ENCODE data around the gene USP5.

USP5 gene

GRCh38 chr12:6866163-6866919 is 14.4 kb downstream of the USP5 start:
- no peak for TF ChIP-seq CREB1 (IDR thresholded peaks at IDR 0.05; ENCODE audit: low read depth)
- peak; percentile 82 for TF ChIP-seq EGR1 (IDR thresholded peaks at IDR 0.05)

DNA sequence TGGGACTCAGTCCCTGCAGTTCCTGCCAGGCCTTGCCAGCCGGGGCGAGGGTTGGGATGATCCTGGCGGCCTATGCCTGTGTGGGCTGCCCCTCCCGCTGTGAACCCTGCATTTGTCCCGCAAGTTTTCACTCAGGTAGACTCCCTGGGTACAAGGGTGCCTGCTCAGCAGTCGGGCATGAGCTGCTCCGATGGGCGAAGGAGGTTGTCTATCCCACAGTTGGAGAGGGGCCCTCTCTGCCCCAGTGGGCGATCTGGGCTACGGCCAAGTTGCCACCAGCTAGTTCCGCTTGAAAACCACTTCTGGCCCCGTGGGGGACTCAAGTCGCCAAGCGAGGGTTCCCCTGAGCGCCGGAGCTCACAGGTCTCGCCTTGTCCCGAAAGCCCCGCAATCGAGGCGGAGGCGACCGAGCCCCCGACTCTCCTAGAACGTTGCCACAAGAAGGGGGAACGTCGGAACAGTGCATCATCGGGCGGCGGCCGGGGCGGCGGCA is 15.0 kb downstream of the USP5 start:
- TF ChIP-seq NFIC (IDR thresholded peaks at IDR 0.05) (peak; percentile 54), EP300 (IDR thresholded peaks at IDR 0.05; ENCODE audit: borderline replicate concordance) (peak; percentile 7; the same call in 1 of the 2 replicates), CEBPB (IDR thresholded peaks at IDR 0.05) (no peak), USF1 (IDR thresholded peaks at IDR 0.05) (no peak), CREB1 (IDR thresholded peaks at IDR 0.05; ENCODE audit: low read depth) (no peak), FOXM1 (IDR thresholded peaks at IDR 0.05; ENCODE audit: borderline replicate concordance, low read depth) (no peak), YY1 (IDR thresholded peaks at IDR 0.05; ENCODE audit: low read depth) (no peak), TAF1 (IDR thresholded peaks at IDR 0.05; ENCODE audit: low read depth) (no peak), TCF12 (IDR thresholded peaks at IDR 0.05; ENCODE audit: low read depth) (no peak)

DNA sequence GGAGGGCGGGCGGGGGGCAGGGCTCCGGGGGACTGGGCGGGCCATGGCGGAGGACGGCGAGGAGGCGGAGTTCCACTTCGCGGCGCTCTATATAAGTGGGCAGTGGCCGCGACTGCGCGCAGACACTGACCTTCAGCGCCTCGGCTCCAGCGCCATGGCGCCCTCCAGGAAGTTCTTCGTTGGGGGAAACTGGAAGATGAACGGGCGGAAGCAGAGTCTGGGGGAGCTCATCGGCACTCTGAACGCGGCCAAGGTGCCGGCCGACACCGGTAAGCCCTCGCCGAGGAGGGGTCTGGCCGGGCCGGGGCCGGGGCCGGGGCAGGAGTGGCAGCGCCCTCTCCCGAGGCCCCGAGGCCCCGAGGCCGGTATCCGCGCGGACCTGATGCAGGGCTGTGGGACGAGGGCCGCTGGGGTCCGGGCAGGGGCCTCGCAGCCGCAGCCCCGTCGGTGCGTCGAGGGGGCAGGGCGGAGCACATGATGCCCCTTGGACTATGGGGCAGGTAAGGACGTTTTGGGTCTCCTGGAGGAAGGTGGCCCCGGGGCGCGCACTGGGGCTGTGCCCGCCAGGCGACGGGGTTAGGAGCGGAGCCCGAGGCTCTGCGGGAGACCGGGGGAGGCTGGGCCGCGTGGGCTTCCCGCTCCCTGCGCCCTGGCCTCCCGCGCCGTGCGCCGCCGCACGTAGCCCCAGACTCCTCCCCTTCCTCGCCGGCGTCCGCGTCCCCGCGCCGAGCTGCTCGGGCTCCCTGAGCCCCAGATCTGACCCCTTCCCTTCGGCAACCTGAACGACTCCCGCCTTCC is 15.7 kb downstream of the USP5 start, which contains the start of gene TPI1:
TPI1 (plus strand) TSS at position 119 of the 798 bp plus-strand sequence; CDS start at position 155, 36 bp downstream.
- peak; percentile 85 for TF ChIP-seq YY1 (IDR thresholded peaks at IDR 0.05; ENCODE audit: low read depth)
- TF ChIP-seq RAD21 (IDR thresholded peaks at IDR 0.05; ENCODE audit: low read depth): no peak
- peak; percentile 69; the same call in 1 of the 2 replicates for TF ChIP-seq ZBTB7A (IDR thresholded peaks at IDR 0.05; ENCODE audit: low read depth)
- TF ChIP-seq CREB1 (IDR thresholded peaks at IDR 0.05; ENCODE audit: low read depth): no peak
- TF ChIP-seq FOXM1 (IDR thresholded peaks at IDR 0.05; ENCODE audit: borderline replicate concordance, low read depth): no peak
- peak; percentile 88 for TF ChIP-seq MAX (IDR thresholded peaks at IDR 0.05)
- peak; percentile 13; the same call in 1 of the 2 replicates for TF ChIP-seq EP300 (IDR thresholded peaks at IDR 0.05; ENCODE audit: borderline replicate concordance)
- TF ChIP-seq CEBPB (IDR thresholded peaks at IDR 0.05): no peak
- TF ChIP-seq REST (IDR thresholded peaks at IDR 0.05; ENCODE audit: low read depth): no peak
- TF ChIP-seq TEAD4 (IDR thresholded peaks at IDR 0.05): peak; percentile 40; the same call in 1 of the 2 replicates
- no peak for TF ChIP-seq NFIC (IDR thresholded peaks at IDR 0.05)
- no peak; the same call in 1 of the 2 replicates for TF ChIP-seq USF1 (IDR thresholded peaks at IDR 0.05)
- peak; percentile 68 for TF ChIP-seq EGR1 (IDR thresholded peaks at IDR 0.05)
- TF ChIP-seq TAF1 (IDR thresholded peaks at IDR 0.05; ENCODE audit: low read depth): peak; percentile 96
- 0 out of 2 replicates have a peak, but pooled peaks have one; percentile 17 for TF ChIP-seq TCF12 (IDR thresholded peaks at IDR 0.05; ENCODE audit: low read depth)

GRCh38 chr12:6868211-6869048 is 16.5 kb downstream of the USP5 start:
- TF ChIP-seq MAX (IDR thresholded peaks at IDR 0.05): no peak
- 0 out of 2 replicates have a peak, but pooled peaks have one; percentile 14 for TF ChIP-seq ZBTB7A (IDR thresholded peaks at IDR 0.05; ENCODE audit: low read depth)
- no peak for TF ChIP-seq FOXM1 (IDR thresholded peaks at IDR 0.05; ENCODE audit: borderline replicate concordance, low read depth)

DNA sequence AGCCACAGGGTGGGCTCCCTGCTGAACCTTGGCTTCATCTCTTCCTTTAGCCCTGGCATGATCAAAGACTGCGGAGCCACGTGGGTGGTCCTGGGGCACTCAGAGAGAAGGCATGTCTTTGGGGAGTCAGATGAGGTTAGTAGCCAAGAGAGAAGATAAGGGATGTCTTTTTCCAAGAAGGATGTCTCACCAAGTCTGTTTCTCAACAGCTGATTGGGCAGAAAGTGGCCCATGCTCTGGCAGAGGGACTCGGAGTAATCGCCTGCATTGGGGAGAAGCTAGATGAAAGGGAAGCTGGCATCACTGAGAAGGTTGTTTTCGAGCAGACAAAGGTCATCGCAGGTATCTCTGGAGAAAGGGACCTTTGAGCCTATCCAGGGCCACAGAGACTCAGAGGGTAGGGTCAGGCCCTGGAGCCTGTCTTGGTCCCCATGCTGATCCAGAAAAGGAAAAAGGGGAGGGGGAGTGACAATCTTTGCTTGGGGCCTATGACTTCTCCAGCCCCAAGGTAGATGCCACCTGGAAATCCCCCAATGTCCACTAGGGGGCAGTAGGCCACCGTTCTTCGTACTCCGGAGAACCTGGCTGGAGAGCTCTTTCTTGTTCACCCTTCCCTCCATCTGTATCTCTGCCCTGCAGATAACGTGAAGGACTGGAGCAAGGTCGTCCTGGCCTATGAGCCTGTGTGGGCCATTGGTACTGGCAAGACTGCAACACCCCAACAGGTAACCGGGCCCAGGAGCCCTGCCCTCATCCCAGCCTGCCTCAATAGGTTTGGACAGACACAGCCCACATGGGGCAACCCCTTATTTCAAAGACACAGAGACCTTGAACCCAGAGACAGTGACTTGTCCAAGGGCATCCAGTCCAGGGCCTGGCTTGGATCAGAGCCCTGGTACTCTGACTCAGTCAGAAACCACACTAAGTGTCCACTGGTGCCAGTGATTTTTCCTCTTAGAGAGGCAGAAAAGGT is 17.4 kb downstream of the USP5 start:
- TF ChIP-seq RAD21 (IDR thresholded peaks at IDR 0.05; ENCODE audit: low read depth): peak; percentile 64
- no peak for TF ChIP-seq YY1 (IDR thresholded peaks at IDR 0.05; ENCODE audit: low read depth)
- TF ChIP-seq EGR1 (IDR thresholded peaks at IDR 0.05): no peak

Measured in Ishikawa (cell line).